Loucy (cell line): Measurements from ENCODE around the gene ZRANB2.

Source experiments
- H2AFZ ChIP-seq: fragments of 200-600 bp; sonication (generic); 2 replicates; pipeline ENCODE4 v1.6.0; 2016; ENCODE audit warnings: antibody characterized with exemption, mild to moderate bottlenecking, low read length, moderate library complexity
- H3F3A ChIP-seq: fragments of 200-600 bp; 2 replicates; pipeline ENCODE4 v1.6.0; 2016; ENCODE audit warnings: antibody characterized with exemption, low read depth, mild to moderate bottlenecking
- H3K27me3 ChIP-seq: fragments of 200-600 bp; sonication (generic); 2 replicates; pipeline ENCODE4 v1.6.1; 2014; ENCODE audit warnings: low read length, mild to moderate bottlenecking; ENCODE audit not compliant: insufficient read depth, poor library complexity, severe bottlenecking
- H3K36me3 ChIP-seq: fragments of 200-600 bp; sonication (generic); 2 replicates; pipeline ENCODE4 v1.6.1; 2016; ENCODE audit warnings: low read length; ENCODE audit not compliant: insufficient read depth
- H3K4me1 ChIP-seq: fragments of 200-600 bp; sonication (generic); 2 replicates; pipeline ENCODE4 v1.5.1; 2014; ENCODE audit warnings: low read length, mild to moderate bottlenecking; ENCODE audit not compliant: insufficient read depth, poor library complexity, severe bottlenecking
- H3K4me2 ChIP-seq: fragments of 200-600 bp; sonication (generic); 2 replicates; pipeline ENCODE4 v1.6.0; 2014; ENCODE audit warnings: antibody characterized with exemption, low read length, low read depth, mild to moderate bottlenecking; ENCODE audit not compliant: poor library complexity, severe bottlenecking
- H3K4me3 ChIP-seq: fragments of 200-600 bp; sonication (generic); 2 replicates; pipeline ENCODE4 v1.5.1; 2014; ENCODE audit warnings: low read length, mild to moderate bottlenecking, mixed read lengths; ENCODE audit not compliant: poor library complexity, severe bottlenecking
- H3K79me2 ChIP-seq: fragments of 200-600 bp; sonication (generic); 2 replicates; pipeline ENCODE4 v1.6.1; 2014; ENCODE audit warnings: low read length; ENCODE audit not compliant: insufficient read depth
- H3K9ac ChIP-seq: fragments of 200-600 bp; sonication (generic); 2 replicates; pipeline ENCODE4 v1.6.0; 2014; ENCODE audit warnings: mild to moderate bottlenecking, low read depth, low read length, moderate library complexity; ENCODE audit not compliant: poor library complexity, severe bottlenecking
- H3K9me2 ChIP-seq: fragments of 200-600 bp; sonication (generic); replicated peaks from 2 replicates; pipeline ENCODE4 v1.6.1; 2016; ENCODE audit warnings: low read depth, low read length, mixed read lengths
- H3K9me3 ChIP-seq: fragments of 200-600 bp; sonication (generic); 2 replicates; pipeline ENCODE4 v1.6.1; 2014; ENCODE audit warnings: mild to moderate bottlenecking, antibody characterized with exemption, low read length, low read depth; ENCODE audit not compliant: insufficient read depth
- H4K20me1 ChIP-seq: fragments of 200-600 bp; sonication (generic); 2 replicates; pipeline ENCODE4 v1.6.0; 2014; ENCODE audit warnings: antibody characterized with exemption, low read length, mild to moderate bottlenecking; ENCODE audit not compliant: insufficient read depth, poor library complexity, severe bottlenecking
- CTCF ChIP-seq: fragments of 200-600 bp; sonication (generic); conservative IDR thresholded peaks from 2 replicates; pipeline ENCODE4 v1.5.1; 2014; ENCODE audit warnings: mild to moderate bottlenecking, antibody characterized with exemption, low read length
- EZH2phosphoT487 ChIP-seq: fragments of 200-600 bp; IDR thresholded peaks from 2 replicates; pipeline ENCODE4 v1.6.1; 2018; ENCODE audit warnings: antibody characterized with exemption, mild to moderate bottlenecking, moderate library complexity, borderline replicate concordance

ZRANB2 gene

DNA sequence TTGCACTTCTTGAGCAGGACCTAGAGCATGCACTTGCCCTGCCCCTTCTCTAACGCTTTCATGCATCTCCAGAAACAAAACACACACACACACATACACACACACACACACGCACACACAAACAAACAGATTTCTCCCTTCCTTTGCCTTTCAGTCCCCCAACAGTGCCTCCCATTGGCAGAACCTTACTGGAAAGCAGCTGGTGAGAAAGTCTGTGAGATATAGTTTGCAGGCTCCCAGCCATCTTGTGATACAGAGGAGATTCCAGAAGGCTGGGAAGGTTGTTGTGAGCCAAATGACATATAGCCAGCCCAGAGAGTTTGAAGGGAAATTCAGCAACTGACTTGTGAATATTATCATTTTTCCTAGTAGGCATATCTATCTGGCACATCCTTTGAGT lies 35.9 kb upstream of the ZRANB2 start:
- H2AFZ ChIP-seq: no peak overlapping the region
- TF ChIP-seq CTCF (no peak), EZH2phosphoT487 (no peak)
- no peak overlapping the region for H3K4me2 ChIP-seq
- no peaks in the 10 kb centered on the region for H3K79me2 ChIP-seq
- H3K27me3 ChIP-seq: no peaks in the 10 kb centered on the region
- no peaks in the 10 kb centered on the region for H3F3A ChIP-seq
- no peaks in the 10 kb centered on the region for H3K9me2 ChIP-seq
- H4K20me1 ChIP-seq: no peaks in the 10 kb centered on the region
- H3K4me1 ChIP-seq: no peaks in the 10 kb centered on the region
- no peaks in the 10 kb centered on the region for H3K36me3 ChIP-seq
- H3K9me3 ChIP-seq: no peaks in the 10 kb centered on the region
- H3K9ac ChIP-seq: no peak overlapping the region
- H3K4me3 ChIP-seq: no peak overlapping the region

DNA sequence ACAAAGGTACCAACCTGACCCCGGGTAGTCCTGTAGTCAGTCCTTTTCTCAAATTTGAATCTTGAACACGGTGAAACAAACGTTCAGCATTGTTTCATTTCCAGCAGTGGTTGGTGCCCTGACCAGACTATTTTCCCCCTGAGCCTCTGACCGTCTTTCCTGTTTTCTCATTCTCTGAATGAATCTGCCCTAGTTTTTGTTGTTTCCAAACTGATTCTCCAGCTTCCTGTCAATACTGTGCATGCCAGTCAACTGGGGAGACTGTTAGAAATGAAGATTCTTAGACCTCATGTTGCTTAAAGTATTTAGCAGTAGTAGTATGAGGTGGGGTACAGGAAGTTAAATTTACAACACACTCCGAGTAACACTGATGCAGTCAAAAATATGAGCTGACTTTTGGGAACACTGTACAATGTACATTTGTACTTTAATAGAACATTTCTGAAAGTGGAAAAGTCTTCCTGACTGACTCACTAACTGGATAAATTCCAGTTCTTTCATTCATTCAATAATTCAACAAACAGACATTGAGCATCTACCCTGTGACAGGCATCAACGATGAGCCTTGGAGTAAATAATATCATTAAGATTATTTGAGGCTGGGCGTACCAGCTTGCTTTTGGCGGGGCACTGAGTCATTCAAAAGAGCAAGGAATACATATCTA lies 26.0 kb upstream of the ZRANB2 start:
- Histone ChIP-seq H3K9me3 (no peaks in the 10 kb centered on the region), H3K9ac (no peak overlapping the region), H2AFZ (no peak overlapping the region)

GRCh38 chr1:71104417-71104816 lies 23.6 kb upstream of the ZRANB2 start:
- no peaks in the 10 kb centered on the region for H3K9me2 ChIP-seq
- no peaks in the 10 kb centered on the region for H3K36me3 ChIP-seq
- no peaks in the 10 kb centered on the region for H4K20me1 ChIP-seq
- no peaks in the 10 kb centered on the region for H3K9me3 ChIP-seq
- no peak overlapping the region for H3K4me2 ChIP-seq
- H2AFZ ChIP-seq: no peak overlapping the region
- H3K4me3 ChIP-seq: no peak overlapping the region
- H3K79me2 ChIP-seq: no peaks in the 10 kb centered on the region
- no peaks in the 10 kb centered on the region for H3F3A ChIP-seq
- H3K4me1 ChIP-seq: no peaks in the 10 kb centered on the region
- TF ChIP-seq EZH2phosphoT487 (no peak), CTCF (no peak)
- no peaks in the 10 kb centered on the region for H3K27me3 ChIP-seq
- H3K9ac ChIP-seq: no peak overlapping the region

More for the DNA sequence above, 26.0 kb upstream of the ZRANB2 start:
- Histone ChIP-seq H4K20me1 (no peaks in the 10 kb centered on the region), H3K36me3 (no peaks in the 10 kb centered on the region), H3K79me2 (no peaks in the 10 kb centered on the region), H3K4me1 (no peaks in the 10 kb centered on the region), H3K4me3 (no peak overlapping the region), H3F3A (no peaks in the 10 kb centered on the region), H3K9me2 (no peaks in the 10 kb centered on the region), H3K27me3 (no peaks in the 10 kb centered on the region), H3K4me2 (no peak overlapping the region)
- no peak for TF ChIP-seq EZH2phosphoT487
- TF ChIP-seq CTCF: no peak
